Transverse colon (tissue), 4 donors: ENCODE measurements around the gene CLN6.
"Not testable (repeated sequence)": the region's sequence is repeated elsewhere in the genome, so short reads cannot be mapped to it uniquely, and the experiment has no call there.

Experiments used
- POLR2A ChIP-seq: fragments of 450-650 bp; IDR thresholded peaks from one replicate; pipeline ENCODE4 v1.6.1; 2016; ENCODE audit warnings: antibody characterized with exemption, mild to moderate bottlenecking, moderate library complexity
- POLR2AphosphoS5 ChIP-seq, 3 donors: sonication (generic); formaldehyde crosslinking; IDR thresholded peaks; one replicate each; pipeline ENCODE4 v1.6.1; 2016; ENCODE audit warnings: antibody characterized with exemption in 3 of 3
- TF ChIP-seq, protein P1 (sequence below), 5 experiments: fragments of 200-600 bp in 3 of 5; fragments of 450-650 bp in 2 of 5; sonication (generic) in 3 of 5; IDR thresholded peaks; 1 replicate in 2 of 5; 2 replicates in 3 of 5; pipeline ENCODE4 v1.5.1; 2016 to 2017; ENCODE audit warnings: antibody characterized with exemption in 5 of 5, inconsistent platforms in 3 of 5, mild to moderate bottlenecking in 2 of 5, moderate library complexity in 1 of 5

DNA sequence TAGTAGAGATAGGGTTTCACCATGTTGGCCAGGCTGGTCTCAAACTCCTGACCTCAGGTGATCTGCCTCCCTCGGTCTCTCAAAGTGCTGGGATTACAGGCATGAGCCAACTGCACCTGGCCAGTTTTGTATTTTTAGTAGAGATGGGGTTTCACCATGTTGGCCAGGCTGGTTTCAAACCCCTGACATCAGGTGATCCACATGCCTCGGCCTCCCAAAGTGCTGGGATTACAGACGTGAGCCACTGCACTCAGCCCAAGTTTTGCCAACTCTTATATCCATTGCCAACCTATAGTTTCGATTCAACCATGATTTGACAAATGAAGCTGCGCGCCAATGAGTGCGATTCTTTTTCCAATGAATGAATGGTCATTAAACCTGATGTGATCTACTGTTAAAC is 26.5 kb downstream of the CLN6 start:
- TF ChIP-seq POLR2AphosphoS5 (IDR thresholded peaks at IDR 0.05); POLR2A: not testable (repeated sequence)
- TF ChIP-seq, protein P1, sequence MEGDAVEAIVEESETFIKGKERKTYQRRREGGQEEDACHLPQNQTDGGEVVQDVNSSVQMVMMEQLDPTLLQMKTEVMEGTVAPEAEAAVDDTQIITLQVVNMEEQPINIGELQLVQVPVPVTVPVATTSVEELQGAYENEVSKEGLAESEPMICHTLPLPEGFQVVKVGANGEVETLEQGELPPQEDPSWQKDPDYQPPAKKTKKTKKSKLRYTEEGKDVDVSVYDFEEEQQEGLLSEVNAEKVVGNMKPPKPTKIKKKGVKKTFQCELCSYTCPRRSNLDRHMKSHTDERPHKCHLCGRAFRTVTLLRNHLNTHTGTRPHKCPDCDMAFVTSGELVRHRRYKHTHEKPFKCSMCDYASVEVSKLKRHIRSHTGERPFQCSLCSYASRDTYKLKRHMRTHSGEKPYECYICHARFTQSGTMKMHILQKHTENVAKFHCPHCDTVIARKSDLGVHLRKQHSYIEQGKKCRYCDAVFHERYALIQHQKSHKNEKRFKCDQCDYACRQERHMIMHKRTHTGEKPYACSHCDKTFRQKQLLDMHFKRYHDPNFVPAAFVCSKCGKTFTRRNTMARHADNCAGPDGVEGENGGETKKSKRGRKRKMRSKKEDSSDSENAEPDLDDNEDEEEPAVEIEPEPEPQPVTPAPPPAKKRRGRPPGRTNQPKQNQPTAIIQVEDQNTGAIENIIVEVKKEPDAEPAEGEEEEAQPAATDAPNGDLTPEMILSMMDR (IDR thresholded peaks at IDR 0.05) = not testable (repeated sequence)
